ENCODE measurements around the gene CLRN2.

CLRN2 gene

GRCh38 chr4:17545374-17546140 lies 30.6 kb downstream of the CLRN2 start:
- ATAC-seq, result no peak
- TF ChIP-seq ZNF8 (CRISPR knock-in tag; IDR thresholded peaks at IDR 0.05), result no peak

- TF ChIP-seq SNAI2 (CRISPR knock-in tag; IDR thresholded peaks at IDR 0.05), result no peak
- TF ChIP-seq TSHZ2 (CRISPR knock-in tag; IDR thresholded peaks at IDR 0.05), result no peak
- no peak for TF ChIP-seq OSR1 (CRISPR knock-in tag; IDR thresholded peaks at IDR 0.05)
- TF ChIP-seq CSDC2 (CRISPR knock-in tag; IDR thresholded peaks at IDR 0.05), result no peak
- no peak for TF ChIP-seq ISL1 (CRISPR knock-in tag; IDR thresholded peaks at IDR 0.05)
- TF ChIP-seq RARB (CRISPR knock-in tag; IDR thresholded peaks at IDR 0.05), result no peak
- no peak for TF ChIP-seq ZFP30 (CRISPR knock-in tag; IDR thresholded peaks at IDR 0.05)
- TF ChIP-seq ZFP3 (CRISPR knock-in tag; IDR thresholded peaks at IDR 0.05), result no peak
- TF ChIP-seq ZC3H10 (CRISPR knock-in tag; IDR thresholded peaks at IDR 0.05), result no peak
- no peak for TF ChIP-seq PPARA (CRISPR knock-in tag; IDR thresholded peaks at IDR 0.05; ENCODE audit: borderline replicate concordance)
- TF ChIP-seq TCF4 (CRISPR knock-in tag; IDR thresholded peaks at IDR 0.05; ENCODE audit: borderline replicate concordance), result no peak
- no peak for TF ChIP-seq POU6F1 (CRISPR knock-in tag; IDR thresholded peaks at IDR 0.05; ENCODE audit: borderline replicate concordance, low read depth)
- TF ChIP-seq PATZ1 (CRISPR knock-in tag; IDR thresholded peaks at IDR 0.05; ENCODE audit: borderline replicate concordance), result no peak
- no peak for TF ChIP-seq ARNTL (CRISPR knock-in tag; IDR thresholded peaks at IDR 0.05; ENCODE audit: borderline replicate concordance, low read depth)
- TF ChIP-seq TOX (CRISPR knock-in tag; IDR thresholded peaks at IDR 0.05; ENCODE audit: borderline replicate concordance), result no peak
- TF ChIP-seq ESRRG (CRISPR knock-in tag; IDR thresholded peaks at IDR 0.05), result no peak
- TF ChIP-seq GLIS3 (CRISPR knock-in tag; IDR thresholded peaks at IDR 0.05), result no peak
- no peak for ATAC-seq
Observed at GRCh38 chr4:17546222-17546621, 31.3 kb downstream of the CLRN2 start.

GRCh38 chr4:17546678-17547077 lies 31.7 kb downstream of the CLRN2 start:
- TF ChIP-seq ZNF565 (CRISPR knock-in tag; conservative IDR thresholded peaks at IDR 0.05; ENCODE audit: low read depth), result no peak
- TF ChIP-seq ARNTL (CRISPR knock-in tag; IDR thresholded peaks at IDR 0.05; ENCODE audit: borderline replicate concordance, low read depth), result no peak
- no peak for TF ChIP-seq SNAI2 (CRISPR knock-in tag; IDR thresholded peaks at IDR 0.05)
- TF ChIP-seq OSR1 (CRISPR knock-in tag; IDR thresholded peaks at IDR 0.05), result no peak
- no peak for TF ChIP-seq ZNF8 (CRISPR knock-in tag; IDR thresholded peaks at IDR 0.05)
- no peak for TF ChIP-seq POU6F1 (CRISPR knock-in tag; IDR thresholded peaks at IDR 0.05; ENCODE audit: borderline replicate concordance, low read depth)
- no peak for TF ChIP-seq ZFP30 (CRISPR knock-in tag; IDR thresholded peaks at IDR 0.05)
- TF ChIP-seq ZNF70 (CRISPR knock-in tag; IDR thresholded peaks at IDR 0.05), result no peak
- no peak for TF ChIP-seq TCF4 (CRISPR knock-in tag; IDR thresholded peaks at IDR 0.05; ENCODE audit: borderline replicate concordance)
- no peak for TF ChIP-seq TOX (CRISPR knock-in tag; IDR thresholded peaks at IDR 0.05; ENCODE audit: borderline replicate concordance)
- no peak for ATAC-seq

GRCh38 chr4:17550549-17550948 lies 35.6 kb downstream of the CLRN2 start:
- ATAC-seq, result no peak
- TF ChIP-seq RARB (CRISPR knock-in tag; IDR thresholded peaks at IDR 0.05) (no peak), ZNF565 (CRISPR knock-in tag; conservative IDR thresholded peaks at IDR 0.05; ENCODE audit: low read depth) (no peak), PPARA (CRISPR knock-in tag; IDR thresholded peaks at IDR 0.05; ENCODE audit: borderline replicate concordance) (no peak), CSDC2 (CRISPR knock-in tag; IDR thresholded peaks at IDR 0.05) (no peak), TCF4 (CRISPR knock-in tag; IDR thresholded peaks at IDR 0.05; ENCODE audit: borderline replicate concordance) (no peak), ESRRG (CRISPR knock-in tag; IDR thresholded peaks at IDR 0.05) (no peak), SNAI2 (CRISPR knock-in tag; IDR thresholded peaks at IDR 0.05) (no peak), ISL1 (CRISPR knock-in tag; IDR thresholded peaks at IDR 0.05) (no peak), ZNF8 (CRISPR knock-in tag; IDR thresholded peaks at IDR 0.05) (no peak), ZC3H10 (CRISPR knock-in tag; IDR thresholded peaks at IDR 0.05) (no peak), BACH2 (CRISPR knock-in tag; IDR thresholded peaks at IDR 0.05; ENCODE audit: borderline replicate concordance) (no peak), GLIS3 (CRISPR knock-in tag; IDR thresholded peaks at IDR 0.05) (no peak), OSR1 (CRISPR knock-in tag; IDR thresholded peaks at IDR 0.05) (no peak), TSHZ2 (CRISPR knock-in tag; IDR thresholded peaks at IDR 0.05) (no peak), ZNF70 (CRISPR knock-in tag; IDR thresholded peaks at IDR 0.05) (no peak)
